ENCODE measurements around the gene BRAF. TPM values are rescaled to one million over a fixed set of nuclear protein-coding genes. Genes with fewer than 3 reads are reported as not detected.
"Not testable (repeated sequence)": the region's sequence is repeated elsewhere in the genome, so short reads cannot be mapped to it uniquely, and the experiment has no call there.

BRAF gene
- 10 to 100 TPM; 56.1 to 59.6 TPM for total RNA-seq
- total RNA-seq: 86.6 to 97.6 reads per million in 2 donors

GRCh38 chr7:140924821-140925421 is at the start of gene BRAF:
Gene BRAF, minus strand, starts transcription at chr7:140924929. Its CDS starts 226 bp downstream, at chr7:140924703.
- ATAC-seq (peak; percentile 70), DNase-seq (peak; percentile 90 to 97 (median 92))
- H3K9me3 ChIP-seq (ENCODE audit: control insufficient read depth, low read length, poor library complexity, severe bottlenecking): no peaks in the 10 kb centered on the region
- H3K4me3 Mint-ChIP-seq: peak within 1 kb of the TSS; percentile 61
- peaks cover 16% of the 10 kb centered on the region for H3K4me1 Mint-ChIP-seq
- peaks cover 2% of the 10 kb centered on the region for H3K36me3 Mint-ChIP-seq (ENCODE audit: low read depth)
- no peak within 1 kb of the TSS for H3K27ac Mint-ChIP-seq
- no peaks in the 10 kb centered on the region for H3K27me3 Mint-ChIP-seq

DNA sequence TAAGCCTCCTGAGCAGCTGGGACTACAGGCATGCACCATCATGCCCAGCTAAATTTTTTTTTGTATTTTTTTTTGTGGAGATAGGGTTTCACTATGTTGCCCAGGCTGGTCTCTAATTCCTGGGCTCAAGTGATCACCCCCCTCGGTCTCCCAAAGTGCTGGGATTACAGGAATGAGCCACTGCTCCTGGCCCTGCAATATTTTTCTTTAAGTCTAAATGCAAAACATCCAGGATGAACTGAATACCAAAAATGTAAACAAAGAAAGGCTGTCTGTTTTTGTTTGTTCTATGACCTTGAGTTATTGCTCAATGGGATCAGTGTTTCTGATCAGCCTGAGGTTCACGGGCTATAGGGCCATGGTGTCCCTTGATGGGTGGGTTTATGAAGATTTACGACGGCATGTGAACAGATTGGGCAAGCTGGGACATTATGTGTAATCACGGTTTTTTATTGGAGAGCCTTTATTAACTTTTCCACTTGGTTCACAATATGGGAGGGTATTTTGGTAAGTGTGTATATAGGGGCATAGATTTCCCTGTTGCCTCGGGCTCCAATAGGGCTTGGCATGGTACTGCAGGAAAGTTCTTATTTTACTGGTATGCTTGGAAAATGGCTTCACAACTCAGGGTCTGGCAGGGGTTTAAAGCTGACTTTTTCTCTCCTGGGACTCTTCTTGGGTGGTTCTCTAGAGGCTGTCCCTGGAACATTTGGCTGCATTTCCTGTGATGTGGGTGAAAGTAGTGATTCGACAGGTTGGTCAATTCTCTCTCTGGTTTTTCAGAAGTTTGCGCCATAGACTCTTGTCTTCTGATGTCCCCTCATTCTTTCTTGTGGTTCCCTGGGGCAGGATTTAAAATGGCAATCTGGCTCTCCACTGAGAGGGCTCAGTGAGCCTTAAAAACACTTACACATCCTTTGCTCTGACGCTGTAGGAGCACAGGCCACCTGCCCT is 48.4 kb upstream of the BRAF start:
- peaks cover 6% of the 10 kb centered on the region for H3K27me3 Mint-ChIP-seq
- no peak for DNase-seq
- H3K4me3 Mint-ChIP-seq: no peak overlapping the region
- H3K4me1 Mint-ChIP-seq: no peaks in the 10 kb centered on the region
- H3K9me3 ChIP-seq (ENCODE audit: control insufficient read depth, low read length, poor library complexity, severe bottlenecking): no peaks in the 10 kb centered on the region
- H3K36me3 Mint-ChIP-seq (ENCODE audit: low read depth): no peaks in the 10 kb centered on the region
- H3K27ac Mint-ChIP-seq: no peak overlapping the region
- no peak for ATAC-seq

DNA sequence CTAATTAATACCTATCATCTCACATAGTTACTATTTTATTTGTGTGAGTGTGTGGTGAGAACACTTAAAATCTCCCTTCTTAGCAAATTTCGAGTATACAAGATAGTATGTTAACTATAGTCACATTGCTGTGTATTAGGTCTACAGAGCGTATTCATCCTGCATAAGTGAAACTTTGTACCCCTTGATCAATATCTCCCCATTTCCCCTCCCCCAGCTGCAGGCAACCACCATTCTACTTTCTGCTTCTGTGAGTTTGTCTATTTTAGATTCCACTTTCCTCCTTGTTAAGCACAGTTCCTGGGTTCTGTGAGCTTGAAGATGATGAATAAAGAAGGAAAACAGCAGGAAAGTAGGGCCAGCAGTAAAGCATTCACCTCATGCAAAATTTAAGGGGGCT is 47.6 kb upstream of the BRAF start:
- Mint-ChIP-seq H3K4me1 (no peaks in the 10 kb centered on the region), H3K27me3 (peaks cover 12% of the 10 kb centered on the region), H3K36me3 (ENCODE audit: low read depth) (no peaks in the 10 kb centered on the region), H3K27ac (no peak overlapping the region), H3K4me3 (no peak overlapping the region)
- DNase-seq (no peak), ATAC-seq (no peak)
- H3K9me3 ChIP-seq (ENCODE audit: control insufficient read depth, low read length, poor library complexity, severe bottlenecking): no peaks in the 10 kb centered on the region

DNA sequence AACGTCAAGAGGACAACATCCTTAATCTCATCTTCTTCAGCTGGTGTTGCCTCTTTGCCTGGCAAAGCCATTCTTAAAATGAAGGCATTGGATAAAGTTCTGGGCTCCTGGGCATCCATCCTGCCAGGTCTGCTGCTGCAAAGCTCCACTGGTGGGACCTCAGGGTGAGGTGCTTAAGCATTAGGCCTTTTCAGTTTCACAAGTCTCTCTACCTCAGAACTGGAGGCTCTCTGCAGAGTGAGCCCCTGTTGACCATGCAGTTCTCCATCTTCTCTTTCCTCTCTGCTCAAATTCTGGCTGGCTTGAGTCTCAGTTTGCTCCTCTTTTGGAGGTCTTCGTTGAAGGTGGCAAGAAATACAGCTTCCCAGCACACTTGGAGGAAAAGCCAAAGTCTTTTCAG is 42.7 kb upstream of the BRAF start:
- H3K4me1 Mint-ChIP-seq: no peaks in the 10 kb centered on the region
- no peaks in the 10 kb centered on the region for H3K36me3 Mint-ChIP-seq (ENCODE audit: low read depth)
- H3K4me3 Mint-ChIP-seq: no peak overlapping the region
- no peaks in the 10 kb centered on the region for H3K9me3 ChIP-seq (ENCODE audit: control insufficient read depth, low read length, poor library complexity, severe bottlenecking)
- H3K27ac Mint-ChIP-seq: peak overlapping the region; percentile 39
- DNase-seq (no peak), ATAC-seq (no peak)
- peaks cover 22% of the 10 kb centered on the region for H3K27me3 Mint-ChIP-seq

GRCh38 chr7:140966561-140967233 is 42.0 kb upstream of the BRAF start:
- DNase-seq: no peak

DNA sequence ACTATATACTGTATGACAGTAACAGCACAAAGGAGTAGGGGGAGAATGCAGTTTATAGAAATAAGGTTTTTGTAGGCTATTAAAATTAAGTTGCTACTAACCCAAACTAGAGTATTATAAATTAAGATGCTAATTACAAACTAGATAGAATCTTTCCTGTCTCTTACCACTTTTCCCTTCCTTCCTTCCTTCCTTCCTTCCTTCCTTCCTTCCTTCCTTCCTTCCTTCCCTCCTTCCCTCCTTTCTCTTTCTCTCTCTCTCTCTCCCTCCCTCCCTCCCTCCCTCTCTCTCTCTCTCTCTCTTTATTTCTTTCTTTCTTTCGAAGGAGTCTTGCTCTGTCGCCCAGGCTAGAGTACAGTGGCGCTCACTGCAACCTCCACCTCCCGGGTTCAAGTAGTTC is 36.4 kb upstream of the BRAF start:
- no peaks in the 10 kb centered on the region for H3K36me3 Mint-ChIP-seq (ENCODE audit: low read depth)
- no peaks in the 10 kb centered on the region for H3K4me1 Mint-ChIP-seq
- ATAC-seq (no peak), DNase-seq (no peak)
- H3K9me3 ChIP-seq (ENCODE audit: control insufficient read depth, low read length, poor library complexity, severe bottlenecking): no peaks in the 10 kb centered on the region
- H3K4me3 Mint-ChIP-seq: no peak overlapping the region
- no peaks in the 10 kb centered on the region for H3K27me3 Mint-ChIP-seq
- no peak overlapping the region for H3K27ac Mint-ChIP-seq

More at GRCh38 chr7:140966561-140967233, 42.0 kb upstream of the BRAF start:
- H3K27me3 Mint-ChIP-seq: peaks cover 17% of the 10 kb centered on the region
- no peaks in the 10 kb centered on the region for H3K9me3 ChIP-seq (ENCODE audit: control insufficient read depth, low read length, poor library complexity, severe bottlenecking)
- no peaks in the 10 kb centered on the region for H3K36me3 Mint-ChIP-seq (ENCODE audit: low read depth)
- H3K4me3 Mint-ChIP-seq: no peak overlapping the region
- ATAC-seq: no peak
- H3K4me1 Mint-ChIP-seq: no peaks in the 10 kb centered on the region
- H3K27ac Mint-ChIP-seq: no peak overlapping the region

- H3K9me3 ChIP-seq (ENCODE audit: control insufficient read depth, low read length, poor library complexity, severe bottlenecking); H3K27ac Mint-ChIP-seq; H3K4me1 Mint-ChIP-seq; ATAC-seq; H3K27me3 Mint-ChIP-seq; DNase-seq; H3K36me3 Mint-ChIP-seq (ENCODE audit: low read depth); H3K4me3 Mint-ChIP-seq: not testable (repeated sequence)
Observed at GRCh38 chr7:140956997-140957396, 32.3 kb upstream of the BRAF start.

DNA sequence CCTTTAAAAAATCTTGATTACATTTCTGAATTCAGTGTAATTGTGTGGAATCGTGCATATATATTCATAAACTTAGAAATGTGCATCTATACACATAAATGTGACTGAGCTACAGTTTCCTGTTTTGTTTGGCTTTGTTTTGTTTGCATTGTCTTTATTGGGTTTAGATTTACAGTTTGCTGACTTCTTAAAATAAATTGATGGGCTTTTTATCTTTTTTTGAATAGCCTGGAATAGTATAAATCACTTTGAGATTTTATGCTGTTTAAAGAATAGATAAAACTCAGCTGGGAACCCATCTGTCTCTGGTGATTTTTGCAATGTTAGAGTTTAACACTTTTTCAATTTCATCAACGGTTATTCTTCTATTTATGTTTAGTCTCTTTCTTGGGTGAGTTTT is 21.2 kb upstream of the BRAF start:
- peaks cover 7% of the 10 kb centered on the region for H3K27me3 Mint-ChIP-seq
- no peak overlapping the region for H3K27ac Mint-ChIP-seq
- H3K4me1 Mint-ChIP-seq: no peaks in the 10 kb centered on the region
- H3K9me3 ChIP-seq (ENCODE audit: control insufficient read depth, low read length, poor library complexity, severe bottlenecking): no peaks in the 10 kb centered on the region
- peaks cover 5% of the 10 kb centered on the region for H3K36me3 Mint-ChIP-seq (ENCODE audit: low read depth)
- no peak overlapping the region for H3K4me3 Mint-ChIP-seq
- no peak for ATAC-seq
- no peak for DNase-seq

DNA sequence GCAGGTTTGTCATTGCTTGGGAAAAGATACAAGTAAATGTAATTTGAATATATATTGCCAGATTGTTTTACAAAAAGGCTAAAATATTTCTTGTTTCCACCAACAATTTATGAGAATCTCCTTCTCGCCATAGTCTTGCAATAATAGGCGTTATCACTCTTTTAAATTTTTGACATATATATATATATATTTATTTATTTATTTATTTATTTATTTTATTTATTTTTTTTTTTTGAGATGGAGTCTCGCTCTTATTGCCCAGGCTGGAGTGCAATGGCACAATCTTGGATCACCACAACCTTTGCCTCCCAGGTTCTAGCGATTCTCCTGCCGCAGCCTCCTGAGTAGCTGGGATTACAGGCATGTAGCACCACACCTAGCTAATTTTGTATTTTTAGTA is 17.5 kb upstream of the BRAF start:
- H3K4me1 Mint-ChIP-seq; H3K27ac Mint-ChIP-seq; H3K36me3 Mint-ChIP-seq (ENCODE audit: low read depth); H3K27me3 Mint-ChIP-seq; H3K9me3 ChIP-seq (ENCODE audit: control insufficient read depth, low read length, poor library complexity, severe bottlenecking); H3K4me3 Mint-ChIP-seq; ATAC-seq; DNase-seq: not testable (repeated sequence)

- H3K9me3 ChIP-seq (ENCODE audit: control insufficient read depth, low read length, poor library complexity, severe bottlenecking): no peaks in the 10 kb centered on the region
- DNase-seq (no peak), ATAC-seq (no peak)
- H3K27me3 Mint-ChIP-seq: peaks cover 10% of the 10 kb centered on the region
- no peak overlapping the region for H3K4me3 Mint-ChIP-seq
- peaks cover 4% of the 10 kb centered on the region for H3K36me3 Mint-ChIP-seq (ENCODE audit: low read depth)
- H3K27ac Mint-ChIP-seq: no peak overlapping the region
- no peaks in the 10 kb centered on the region for H3K4me1 Mint-ChIP-seq
Observed at GRCh38 chr7:140940898-140941297, 16.2 kb upstream of the BRAF start.

DNA sequence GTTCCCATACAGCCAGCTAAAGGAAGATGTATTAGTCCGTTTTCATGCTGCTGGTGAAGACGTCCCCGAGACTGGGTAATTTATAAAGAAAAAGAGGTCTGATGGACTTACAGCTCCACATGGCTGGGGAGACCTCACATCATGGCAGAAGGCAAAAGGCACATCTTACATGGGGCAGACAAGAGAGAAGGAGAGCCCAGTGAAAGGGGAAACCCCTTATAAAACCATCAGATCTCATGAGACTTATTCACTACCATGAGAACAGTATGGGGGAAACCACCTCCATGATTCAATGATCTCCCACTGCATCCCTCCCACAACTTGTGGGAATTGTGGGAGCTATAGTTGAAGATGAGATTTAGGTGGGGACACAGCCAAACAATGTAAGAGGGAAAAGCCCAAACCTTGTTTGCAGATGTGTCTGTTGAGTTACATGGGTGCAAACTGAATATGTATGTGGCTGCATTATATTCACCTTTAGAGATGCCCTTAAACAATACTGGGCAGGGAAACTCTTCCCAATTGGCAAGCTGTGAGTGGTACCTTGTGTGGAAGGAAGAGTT is 13.1 kb upstream of the BRAF start:
- peaks cover 18% of the 10 kb centered on the region for H3K27me3 Mint-ChIP-seq
- H3K4me1 Mint-ChIP-seq: no peaks in the 10 kb centered on the region
- DNase-seq (no peak), ATAC-seq (no peak)
- H3K27ac Mint-ChIP-seq: no peak overlapping the region
- H3K36me3 Mint-ChIP-seq (ENCODE audit: low read depth): peaks cover 2% of the 10 kb centered on the region
- H3K4me3 Mint-ChIP-seq: no peak overlapping the region
- H3K9me3 ChIP-seq (ENCODE audit: control insufficient read depth, low read length, poor library complexity, severe bottlenecking): no peaks in the 10 kb centered on the region

DNA sequence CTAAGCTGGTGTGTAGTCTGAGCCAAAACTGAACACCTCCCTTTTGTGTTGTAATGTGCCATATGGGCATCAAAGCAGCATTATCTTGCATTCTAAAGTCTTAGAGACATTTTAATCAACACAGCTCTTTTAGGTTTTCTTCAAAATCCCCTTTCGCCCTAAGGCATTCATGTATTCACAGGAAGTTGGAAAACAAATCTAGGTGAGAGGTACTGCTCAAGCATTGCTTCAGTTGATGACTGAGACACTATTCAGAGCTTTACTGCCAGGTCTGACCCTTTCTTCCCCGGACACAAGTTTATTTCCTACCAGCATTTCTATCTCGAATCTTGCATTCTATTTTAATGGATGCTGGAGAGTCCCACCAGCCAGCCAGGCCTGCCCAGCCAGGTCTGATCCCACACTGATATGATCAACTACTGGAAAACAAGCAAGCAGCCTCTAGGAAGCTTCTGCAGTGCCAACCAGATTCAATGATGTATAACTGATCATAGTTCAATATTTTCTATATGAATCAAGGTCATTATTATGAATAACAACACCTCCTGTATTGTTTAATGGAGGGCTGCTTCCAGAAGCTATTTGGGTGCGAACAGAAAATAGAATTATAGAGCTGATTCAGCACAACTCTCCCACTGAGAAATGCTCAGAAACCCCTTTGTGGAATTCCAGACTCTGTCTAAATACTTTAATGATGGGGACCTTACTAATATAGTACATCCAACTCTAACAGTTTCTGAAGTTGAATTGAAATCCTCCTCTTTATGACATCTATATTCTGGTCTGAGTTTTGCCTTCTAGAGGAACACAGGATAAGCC is 4.0 kb upstream of the BRAF start:
- peaks cover 8% of the 10 kb centered on the region for H3K4me1 Mint-ChIP-seq
- H3K36me3 Mint-ChIP-seq (ENCODE audit: low read depth): peaks cover 2% of the 10 kb centered on the region
- H3K9me3 ChIP-seq (ENCODE audit: control insufficient read depth, low read length, poor library complexity, severe bottlenecking): no peaks in the 10 kb centered on the region
- DNase-seq (no peak), ATAC-seq (no peak)
- peaks cover 15% of the 10 kb centered on the region for H3K27me3 Mint-ChIP-seq
- no peak overlapping the region for H3K27ac Mint-ChIP-seq
- H3K4me3 Mint-ChIP-seq: no peak overlapping the region

Measured in T-helper 17 cell (primary cell).